NCI-H187 (cell line): ENCODE measurements around the gene GSKIP.

ENCODE experiments used
- DNase-seq, 2 experiments: peaks; one replicate each; lab custom pipeline; 2025; lab: John Stamatoyannopoulos, UW

GSKIP gene

GRCh38 chr14:96418075-96418474 lies 54.7 kb downstream of the GSKIP start:
- no peak for DNase-seq

DNA sequence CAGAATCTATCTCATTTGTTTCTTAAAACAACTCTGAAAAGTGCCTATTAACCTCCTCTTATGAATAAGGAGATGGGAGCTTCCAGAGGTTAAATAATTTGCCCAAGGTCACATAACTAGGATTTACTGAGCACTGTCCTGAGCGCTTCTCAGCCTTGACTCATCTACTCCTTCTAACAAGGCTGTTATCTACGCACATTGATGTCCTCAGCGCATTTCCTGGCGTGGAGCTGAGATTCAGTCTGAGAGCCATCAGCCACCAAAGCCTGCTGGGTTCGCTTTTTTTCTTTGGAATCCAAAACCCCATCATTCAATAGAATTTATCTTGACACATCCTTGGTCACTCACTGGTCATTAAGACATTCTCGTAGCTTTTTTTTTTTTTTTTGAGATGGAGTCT lies 57.9 kb downstream of the GSKIP start:
- DNase-seq = no peak

DNA sequence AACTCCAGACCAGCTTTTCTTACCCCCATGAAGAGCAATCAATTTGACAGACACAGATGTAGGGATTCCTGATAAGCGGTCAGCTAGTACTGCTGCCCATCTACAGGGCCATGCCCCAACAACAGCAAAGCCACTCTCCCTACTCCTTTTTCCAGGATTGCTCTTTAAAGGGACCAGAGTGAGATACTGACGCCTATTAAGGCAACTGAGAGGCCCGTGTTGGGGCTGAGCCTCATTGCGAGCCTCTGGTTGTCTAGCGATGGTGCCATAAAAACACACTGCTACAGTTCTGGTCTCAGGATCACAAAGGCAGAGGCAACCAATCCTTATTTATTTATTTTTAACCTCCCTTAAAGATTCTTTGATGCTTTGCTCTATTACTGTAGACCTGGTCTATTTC lies 59.7 kb downstream of the GSKIP start:
- DNase-seq = no peak

GRCh38 chr14:96423446-96424108 lies 60.3 kb downstream of the GSKIP start:
- no peak for DNase-seq

- DNase-seq = peak; percentile 5 to 25
These were observed 61.0 kb downstream of the GSKIP start for GRCh38 chr14:96424109-96424989.

- no peak for DNase-seq
These were observed 70.7 kb downstream of the GSKIP start for GRCh38 chr14:96434040-96434439.
